ENCODE measurements around the gene PLD5.
"Not testable (repeated sequence)": the region's sequence is repeated elsewhere in the genome, so short reads cannot be mapped to it uniquely, and the experiment has no call there.

PLD5 gene

GRCh38 chr1:242133796-242134195, 390.7 kb downstream of the PLD5 start:
- no peak for FAIRE-seq

DNA sequence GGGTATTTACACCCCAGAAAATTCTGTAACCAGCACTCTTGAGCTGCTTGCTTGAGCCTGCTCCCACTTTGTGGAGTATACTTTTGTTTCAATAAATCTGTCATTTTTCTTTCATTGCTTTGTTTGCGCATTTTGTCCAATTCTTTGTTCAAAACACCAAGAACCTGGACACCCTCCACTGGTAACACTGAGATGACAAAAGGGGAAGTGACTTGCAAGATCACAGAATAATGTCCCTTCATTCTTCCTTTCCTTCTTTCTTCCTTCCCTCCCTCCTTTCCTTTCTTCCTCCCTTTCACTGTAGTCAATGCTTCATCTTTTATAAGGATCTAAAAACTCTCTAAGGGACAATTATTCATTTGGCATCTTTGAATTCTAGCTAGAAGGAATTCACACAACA, 391.1 kb downstream of the PLD5 start:
- no peak for FAIRE-seq

- FAIRE-seq: no peak
Measured at GRCh38 chr1:242132121-242132817, 392.2 kb downstream of the PLD5 start.

DNA sequence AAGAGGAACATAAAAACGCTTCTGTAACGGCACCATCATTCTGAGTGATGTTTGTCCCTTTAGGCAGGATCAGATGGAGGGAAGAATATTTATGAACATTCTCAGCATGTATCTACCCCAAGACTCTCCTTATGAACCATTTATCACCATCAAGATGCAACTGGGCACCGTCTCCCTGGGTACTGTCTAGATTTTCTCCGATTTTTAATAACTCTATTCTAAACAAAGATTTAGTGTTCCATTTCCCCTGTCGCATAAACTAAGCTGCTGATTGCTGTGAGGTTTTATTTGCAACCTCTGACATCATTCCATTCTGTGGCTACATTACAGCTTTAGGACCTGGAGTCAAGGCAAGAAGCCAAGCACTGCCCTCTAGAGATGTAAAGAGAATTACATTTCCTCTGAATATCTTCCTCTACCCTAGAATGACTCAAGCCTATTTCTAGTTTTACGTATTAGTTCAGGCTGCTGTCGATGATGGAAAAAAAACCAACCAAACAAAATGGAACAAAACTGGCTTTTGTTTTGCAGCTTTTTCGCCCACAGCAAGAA, 395.5 kb downstream of the PLD5 start:
- no peak for FAIRE-seq

DNA sequence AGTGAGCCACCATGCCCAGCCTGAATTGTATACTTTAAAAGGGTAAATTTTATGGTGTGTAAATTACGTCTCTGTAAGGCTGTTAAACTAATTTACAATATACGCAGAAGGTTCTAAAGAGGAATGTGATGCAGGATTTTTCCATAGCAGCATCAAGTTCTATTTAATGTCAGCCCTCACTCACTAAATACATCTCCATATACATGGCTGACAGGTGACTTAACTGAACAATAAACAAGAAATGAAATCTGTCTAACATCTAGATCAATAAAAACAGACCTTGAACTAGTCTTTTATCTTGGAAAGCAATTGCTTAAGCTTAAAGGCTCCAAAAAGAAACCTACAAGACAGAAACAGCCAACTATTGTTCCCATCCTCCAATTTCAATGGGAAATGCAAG, 404.1 kb downstream of the PLD5 start:
- no peak for FAIRE-seq

DNA sequence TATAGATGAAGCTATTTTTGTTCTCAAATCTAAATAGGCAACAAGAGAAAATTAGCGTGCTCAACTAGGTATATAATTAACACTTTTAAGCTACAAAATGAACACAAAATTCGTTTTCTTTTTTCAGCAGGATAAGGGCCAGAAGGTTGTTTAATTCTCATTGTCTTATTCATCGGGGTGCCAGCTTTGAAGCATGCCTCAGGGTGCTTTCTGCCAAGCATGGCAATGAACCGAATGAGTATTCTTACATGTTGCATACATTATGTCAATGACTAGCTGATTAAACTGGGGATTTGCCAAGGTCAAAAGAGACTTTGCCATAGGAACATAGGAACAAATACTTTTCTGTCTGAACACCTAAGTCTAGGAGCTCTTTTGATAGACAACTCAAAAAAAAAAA, 423.6 kb downstream of the PLD5 start:
- no peak for FAIRE-seq

- not testable (repeated sequence) for FAIRE-seq
Measured at GRCh38 chr1:242097283-242097682, 427.2 kb downstream of the PLD5 start.

DNA sequence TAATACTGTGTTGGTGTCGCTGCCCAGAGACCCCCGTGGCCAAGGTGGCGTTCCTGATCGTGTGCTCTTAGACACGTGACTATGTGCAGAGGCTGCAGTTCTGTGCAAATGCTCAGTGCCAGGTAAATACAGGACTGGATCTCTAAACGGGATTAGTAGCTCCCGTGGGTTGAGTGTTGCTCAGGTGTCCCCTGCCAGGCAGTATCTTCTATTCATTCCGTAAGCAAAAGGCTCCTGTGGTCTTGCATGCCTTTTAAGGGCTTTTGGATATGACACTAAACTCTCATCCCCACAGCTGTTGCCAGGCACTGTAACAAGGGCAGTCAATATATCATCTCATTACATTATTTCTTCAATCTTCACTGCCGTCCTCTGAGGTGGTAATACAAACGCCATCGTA, 431.4 kb downstream of the PLD5 start:
- FAIRE-seq: no peak

- no peak for FAIRE-seq
Measured at GRCh38 chr1:242089911-242090310, 434.6 kb downstream of the PLD5 start.

DNA sequence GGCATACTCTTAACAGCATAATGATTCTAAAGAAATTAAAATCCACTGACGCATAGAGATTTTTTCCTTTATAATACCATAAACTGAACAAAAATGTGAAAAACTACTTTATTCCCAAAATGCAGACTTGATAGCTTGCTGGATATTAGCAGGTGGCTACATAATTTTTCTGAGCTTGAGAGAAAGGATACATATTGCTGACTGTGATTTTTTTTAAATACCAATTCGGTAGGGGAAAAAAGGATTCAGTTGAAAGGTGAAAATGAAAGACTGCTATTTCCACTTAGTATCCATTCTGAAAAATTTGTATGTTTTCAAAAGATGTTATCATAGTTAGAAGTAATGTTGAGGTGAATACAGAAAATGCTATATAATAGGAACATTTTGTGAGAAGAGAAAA, 435.6 kb downstream of the PLD5 start:
- FAIRE-seq: no peak

- no peak for FAIRE-seq
Measured at GRCh38 chr1:242086706-242087105, 437.8 kb downstream of the PLD5 start.

- no peak for FAIRE-seq
Measured at GRCh38 chr1:242086093-242086492, 438.4 kb downstream of the PLD5 start.

- FAIRE-seq: no peak
Measured at GRCh38 chr1:242083742-242084141, 440.8 kb downstream of the PLD5 start.

GRCh38 chr1:242081446-242081845, 443.1 kb downstream of the PLD5 start:
- no peak for FAIRE-seq

DNA sequence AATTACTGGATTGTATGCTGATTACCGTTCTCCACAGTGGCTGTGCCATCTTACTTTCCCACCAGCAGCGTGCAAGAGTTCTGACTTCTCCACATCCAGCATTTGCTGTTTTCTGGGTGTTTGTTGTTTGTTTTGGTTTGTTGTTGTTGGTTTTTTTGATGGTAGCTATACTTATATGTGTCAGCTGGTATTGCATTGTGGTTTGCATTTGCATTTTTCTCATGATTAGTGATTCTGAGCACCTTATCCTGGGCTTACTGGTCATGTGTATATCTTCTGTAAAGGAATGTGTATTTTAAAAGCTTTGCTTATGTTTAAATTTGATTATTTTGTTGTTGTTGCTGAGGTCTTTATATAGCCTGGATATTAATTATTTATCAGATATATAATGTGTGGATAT, 458.7 kb downstream of the PLD5 start:
- FAIRE-seq: no peak

DNA sequence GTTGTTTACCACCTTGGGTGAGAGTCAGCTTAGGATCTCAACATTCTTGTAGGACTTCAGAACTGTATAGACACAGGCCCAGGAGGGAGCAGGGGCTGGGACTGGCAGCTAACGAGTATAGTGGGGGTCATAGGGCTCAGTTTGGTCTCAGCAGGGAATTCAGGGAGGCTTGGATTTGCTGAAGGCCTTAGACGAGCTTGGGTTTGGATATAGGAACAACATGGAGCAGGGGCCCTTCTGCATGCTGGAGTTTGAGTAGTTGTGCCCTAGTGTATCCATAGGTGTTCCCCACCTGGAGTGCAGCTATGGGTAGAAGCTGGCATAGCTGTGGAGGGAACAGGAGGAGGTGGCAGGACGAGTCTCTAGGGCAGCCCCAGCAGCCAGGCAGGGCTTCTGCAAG, 462.2 kb downstream of the PLD5 start:
- no peak for FAIRE-seq

DNA sequence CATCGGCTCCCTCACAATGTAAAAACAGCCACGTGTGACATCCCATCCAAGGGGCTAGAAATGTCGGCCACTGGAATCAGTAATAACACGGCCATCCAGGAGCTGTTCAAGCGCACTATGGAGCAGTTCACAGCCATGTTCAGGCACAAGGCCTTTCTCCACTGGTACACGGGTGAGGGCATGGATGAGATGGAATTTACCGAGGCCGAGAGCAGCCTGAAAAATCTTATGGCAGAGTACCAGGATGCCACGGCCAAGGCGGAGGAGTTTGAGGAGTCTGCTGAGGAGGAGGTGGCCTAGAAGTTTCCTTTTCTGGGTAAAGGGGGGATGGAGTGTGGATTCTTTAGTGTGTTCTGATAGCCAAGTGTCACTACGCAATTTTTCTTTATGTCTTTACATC, 464.5 kb downstream of the PLD5 start:
- no peak for FAIRE-seq

- FAIRE-seq: not testable (repeated sequence)
Measured at GRCh38 chr1:242058582-242058981, 465.9 kb downstream of the PLD5 start.

DNA sequence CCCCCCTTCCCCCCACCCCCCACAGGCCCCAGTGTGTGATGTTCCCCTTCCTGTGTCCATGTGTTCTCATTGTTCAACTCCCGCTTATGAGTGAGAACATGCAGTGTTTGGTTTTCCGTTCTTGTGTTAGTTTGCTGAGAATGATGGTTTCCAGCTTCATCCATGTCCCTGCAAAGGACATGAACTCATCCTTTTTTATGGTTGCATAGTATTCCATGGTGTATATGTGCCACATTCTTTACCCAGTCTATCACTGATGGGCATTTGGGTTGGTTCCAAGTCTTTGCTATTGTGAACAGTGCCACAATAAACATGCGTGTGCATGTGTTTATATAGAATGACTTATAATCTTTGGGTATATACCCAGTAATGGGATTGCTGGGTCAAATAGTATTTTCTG, 466.3 kb downstream of the PLD5 start:
- not testable (repeated sequence) for FAIRE-seq

- no peak for FAIRE-seq
Measured at GRCh38 chr1:242057745-242058115, 466.8 kb downstream of the PLD5 start.

DNA sequence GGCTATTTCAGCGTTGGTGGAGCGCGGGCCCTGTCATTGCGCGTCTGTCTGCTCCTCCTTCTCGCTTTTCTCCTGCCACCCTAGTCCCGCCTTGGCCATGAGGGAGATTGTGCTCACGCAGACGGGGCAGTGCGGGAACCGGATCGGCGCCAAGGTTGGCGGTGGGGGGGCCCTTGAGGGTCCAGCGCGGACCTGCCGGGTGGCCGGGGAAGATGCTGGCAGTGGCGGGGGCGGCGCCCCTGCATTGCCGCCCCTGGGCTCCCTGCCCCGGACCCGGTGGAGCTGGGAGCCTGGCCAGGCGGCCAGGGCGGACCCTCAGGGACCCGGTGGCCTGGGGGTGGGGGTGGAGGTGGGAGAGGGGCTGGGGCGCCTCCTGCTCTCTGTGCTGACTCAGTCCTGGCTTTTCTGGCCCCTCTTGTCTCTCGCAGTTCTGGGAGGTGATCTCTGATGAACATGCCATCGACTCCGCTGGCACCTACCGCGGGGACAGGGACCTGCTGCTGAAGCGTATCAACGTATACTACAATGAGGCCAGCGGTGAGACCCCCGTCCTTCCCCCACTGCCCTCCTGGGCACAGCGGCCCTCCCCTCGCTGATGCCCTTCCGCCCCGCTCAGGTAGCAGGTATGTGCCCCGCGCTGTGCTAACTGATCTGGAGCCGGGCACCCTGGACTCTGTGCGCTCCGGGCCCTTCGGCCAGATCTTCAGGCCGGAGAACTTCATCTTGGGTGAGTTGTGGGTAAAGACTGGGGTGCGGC, 467.3 kb downstream of the PLD5 start:
- no peak for FAIRE-seq

- FAIRE-seq: no peak
Measured at GRCh38 chr1:242055749-242056320, 468.7 kb downstream of the PLD5 start.

GRCh38 chr1:242043165-242043564, 481.3 kb downstream of the PLD5 start:
- FAIRE-seq: no peak

- FAIRE-seq: no peak
Measured at GRCh38 chr1:242034392-242034791, 490.1 kb downstream of the PLD5 start.

All from islet of Langerhans (tissue), 1 donor.